ENCODE measurements around the gene RAMP1. TPM values are rescaled to one million over a fixed set of nuclear protein-coding genes. Genes with fewer than 3 reads are reported as not detected.

RAMP1 gene
- total RNA-seq, 2 experiments from 2014 or later: 5.8 to 5.9 TPM

DNA sequence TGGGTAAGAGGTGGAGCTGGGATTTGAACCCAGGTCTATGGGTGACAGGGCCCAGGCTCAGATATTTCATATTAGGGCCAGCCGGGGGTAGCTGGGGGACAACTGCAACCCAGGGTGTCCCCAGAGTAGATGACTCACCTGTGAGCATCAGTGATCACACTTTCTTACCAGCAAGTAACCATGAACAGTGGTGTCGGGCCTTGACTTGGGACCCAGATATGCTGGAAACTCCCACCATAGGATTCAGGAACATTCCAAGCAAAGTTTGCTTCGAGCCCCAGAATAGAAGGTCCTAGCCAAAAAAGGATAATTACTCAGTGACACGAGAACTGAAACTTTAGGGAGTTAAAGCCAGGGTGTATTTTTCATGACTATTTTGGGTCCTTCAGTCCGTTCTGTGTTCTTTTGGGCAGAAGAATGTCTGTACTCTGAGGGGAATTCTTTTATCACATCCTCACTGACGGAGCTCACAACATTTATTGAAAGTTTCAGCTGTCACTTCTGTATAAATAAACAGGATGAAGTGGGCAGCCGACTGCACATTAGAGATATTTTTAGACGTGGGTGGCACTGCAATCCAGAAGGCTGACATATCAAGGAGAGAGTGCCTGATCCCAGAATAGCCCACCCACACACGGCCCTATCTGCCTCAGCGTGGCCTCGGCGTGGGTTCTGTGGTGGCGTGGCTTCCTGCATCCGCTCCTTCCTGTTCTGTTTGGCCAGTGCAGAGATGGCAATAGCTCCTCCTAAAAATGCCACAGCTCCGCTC lies 45.6 kb downstream of the RAMP1 start:
- Mint-ChIP-seq H3K27me3 (ENCODE audit: low read depth) (no peaks in the 10 kb centered on the region), H3K4me1 (ENCODE audit: low read depth) (peaks cover 66% of the 10 kb centered on the region), H3K9me3 (ENCODE audit: insufficient read depth) (peaks cover 10% of the 10 kb centered on the region), H3K4me3 (peak overlapping the region; percentile 23), H3K27ac (peak overlapping the region; percentile 95), H3K36me3 (ENCODE audit: low read depth) (peaks cover 16% of the 10 kb centered on the region)
- ChIA-PET POLR2A (no interaction called here), CTCF (interaction anchor here (1.0 to 1.5 kb wide), 2 partner anchors 18 to 47 kb away, joined by 5 to 9 read pairs; no protein-coding TSS in a partner anchor)
- DNase-seq: peak; percentile 43
- ATAC-seq: peak; percentile 50

DNA sequence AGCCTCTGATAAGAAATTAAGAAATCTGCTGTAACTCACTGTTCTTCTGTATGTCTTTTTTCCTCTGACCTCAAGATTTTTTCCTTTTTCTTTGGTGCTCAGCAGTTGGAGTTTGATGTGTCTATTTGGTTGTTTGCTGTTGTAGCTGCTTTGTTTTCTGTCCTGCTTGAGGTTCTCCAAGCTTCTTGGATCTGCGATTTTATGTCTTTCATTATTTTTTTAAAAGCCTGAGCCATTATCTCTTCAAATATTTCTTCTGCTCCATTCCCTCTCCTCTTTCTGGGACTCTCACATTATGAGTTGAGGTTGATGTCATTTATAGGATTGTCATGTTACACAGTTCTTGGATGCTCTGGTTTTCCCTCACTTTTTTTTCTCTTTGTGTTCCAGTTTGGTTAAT lies 47.7 kb downstream of the RAMP1 start:
- peaks cover 21% of the 10 kb centered on the region for H3K36me3 Mint-ChIP-seq (ENCODE audit: low read depth)
- no peaks in the 10 kb centered on the region for H3K27me3 Mint-ChIP-seq (ENCODE audit: low read depth)
- peak overlapping the region; percentile 60 for H3K27ac Mint-ChIP-seq
- ATAC-seq: no peak
- H3K9me3 Mint-ChIP-seq (ENCODE audit: insufficient read depth): peaks cover 10% of the 10 kb centered on the region
- ChIA-PET CTCF (interaction anchor here (1.5 kb wide), 1 partner anchor 16 kb away, joined by 4 read pairs; no protein-coding TSS in a partner anchor), POLR2A (no interaction called here)
- peaks cover 52% of the 10 kb centered on the region for H3K4me1 Mint-ChIP-seq (ENCODE audit: low read depth)
- H3K4me3 Mint-ChIP-seq: no peak overlapping the region
- no peak for DNase-seq

DNA sequence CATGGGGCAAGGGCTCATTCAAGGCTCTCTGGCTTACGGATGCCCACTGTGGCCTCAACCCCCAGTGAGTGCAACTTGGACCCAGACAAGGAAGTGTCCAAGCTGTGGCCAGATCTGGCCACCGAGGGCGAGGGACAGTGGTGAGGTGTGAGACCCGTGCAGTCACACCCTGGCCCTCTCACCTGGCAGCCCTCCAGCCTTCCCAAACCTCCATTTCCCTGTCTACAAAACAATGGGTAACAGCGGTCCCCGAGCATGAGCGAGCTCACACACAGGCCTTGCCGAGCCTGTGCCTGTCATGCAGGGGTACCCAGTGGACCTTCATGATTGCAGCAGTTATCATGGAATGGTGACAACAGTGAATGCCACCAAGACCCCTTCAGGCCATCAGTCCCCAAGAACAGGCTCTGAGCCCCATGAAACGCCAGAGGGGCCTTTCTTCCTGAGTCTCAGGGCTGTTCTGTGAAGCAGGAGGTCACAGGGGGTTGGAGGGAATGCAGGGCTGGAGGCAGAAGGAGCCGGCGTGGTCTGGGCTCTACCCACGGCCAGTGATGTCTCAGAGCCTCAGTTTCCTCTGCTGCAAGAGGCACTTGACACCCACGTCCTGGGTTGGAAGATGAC lies 49.8 kb downstream of the RAMP1 start:
- Mint-ChIP-seq H3K4me3 (no peak overlapping the region), H3K4me1 (ENCODE audit: low read depth) (peaks cover 34% of the 10 kb centered on the region), H3K27ac (no peak overlapping the region), H3K36me3 (ENCODE audit: low read depth) (peaks cover 21% of the 10 kb centered on the region), H3K27me3 (ENCODE audit: low read depth) (no peaks in the 10 kb centered on the region), H3K9me3 (ENCODE audit: insufficient read depth) (peaks cover 10% of the 10 kb centered on the region)
- ATAC-seq (no peak), DNase-seq (no peak)
- CTCF ChIA-PET: no interaction called here
- POLR2A ChIA-PET: no interaction called here

- peaks cover 10% of the 10 kb centered on the region for H3K9me3 Mint-ChIP-seq (ENCODE audit: insufficient read depth)
- CTCF ChIA-PET: no interaction called here
- peaks cover 21% of the 10 kb centered on the region for H3K36me3 Mint-ChIP-seq (ENCODE audit: low read depth)
- POLR2A ChIA-PET: no interaction called here
- DNase-seq (no peak), ATAC-seq (no peak)
- peak overlapping the region; percentile 9 for H3K27ac Mint-ChIP-seq
- H3K4me3 Mint-ChIP-seq: no peak overlapping the region
- H3K27me3 Mint-ChIP-seq (ENCODE audit: low read depth): no peaks in the 10 kb centered on the region
- peaks cover 36% of the 10 kb centered on the region for H3K4me1 Mint-ChIP-seq (ENCODE audit: low read depth)
Measured at GRCh38 chr2:237909801-237910475, 50.5 kb downstream of the RAMP1 start.

DNA sequence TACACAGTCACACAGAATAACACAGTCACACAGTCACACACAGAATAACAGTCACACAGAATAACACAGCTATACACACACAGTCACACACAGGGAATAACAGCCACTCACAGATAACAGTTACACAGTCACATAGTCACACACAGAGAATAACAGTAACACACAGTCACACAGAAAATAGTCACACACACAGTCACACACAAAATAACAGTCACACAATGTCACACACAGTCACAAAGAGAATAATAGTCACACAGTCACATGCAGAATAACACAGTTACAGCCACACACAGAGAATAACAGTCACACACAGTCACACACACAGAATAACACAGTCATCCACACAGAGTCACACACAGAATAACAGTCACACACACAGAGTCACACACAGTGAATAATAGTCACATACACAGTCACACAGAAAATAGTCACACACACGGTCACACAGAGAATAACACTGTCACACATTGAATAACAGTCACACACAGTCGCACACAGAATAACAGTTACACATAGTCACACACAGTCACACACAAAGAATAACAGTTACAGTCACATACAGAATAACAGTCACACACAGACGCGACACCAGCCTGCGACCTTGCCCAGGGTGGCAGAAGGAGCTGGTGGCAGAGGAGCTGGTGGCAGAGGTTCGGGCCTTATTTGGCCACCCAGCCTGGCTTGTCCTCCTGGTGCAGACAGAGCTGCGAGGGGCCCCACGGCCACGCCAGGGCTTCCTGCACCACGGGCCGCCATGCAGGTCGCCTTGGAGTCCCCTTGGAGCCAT lies 51.3 kb downstream of the RAMP1 start:
- H3K9me3 Mint-ChIP-seq (ENCODE audit: insufficient read depth): peaks cover 10% of the 10 kb centered on the region
- CTCF ChIA-PET: interaction anchor here (1.6 kb wide), 1 partner anchor 8 kb away, joined by 4 read pairs; no protein-coding TSS in a partner anchor
- H3K27ac Mint-ChIP-seq: peak overlapping the region; percentile 30

GRCh38 chr2:237911363-237912017 lies 52.1 kb downstream of the RAMP1 start:
- Mint-ChIP-seq H3K9me3 (ENCODE audit: insufficient read depth) (peaks cover 10% of the 10 kb centered on the region), H3K4me1 (ENCODE audit: low read depth) (peaks cover 20% of the 10 kb centered on the region), H3K27ac (no peak overlapping the region), H3K27me3 (ENCODE audit: low read depth) (no peaks in the 10 kb centered on the region), H3K4me3 (no peak overlapping the region), H3K36me3 (ENCODE audit: low read depth) (peaks cover 15% of the 10 kb centered on the region)
- ChIA-PET POLR2A (no interaction called here), CTCF (interaction anchor here (1.6 kb wide), 1 partner anchor 9 kb away, joined by 4 read pairs; no protein-coding TSS in a partner anchor)
- no peak for DNase-seq
- peak; percentile 21 for ATAC-seq

More for the DNA sequence above, 51.3 kb downstream of the RAMP1 start:
- no peaks in the 10 kb centered on the region for H3K27me3 Mint-ChIP-seq (ENCODE audit: low read depth)
- ATAC-seq (no peak), DNase-seq (no peak)
- peaks cover 17% of the 10 kb centered on the region for H3K36me3 Mint-ChIP-seq (ENCODE audit: low read depth)
- no peak overlapping the region for H3K4me3 Mint-ChIP-seq
- peaks cover 27% of the 10 kb centered on the region for H3K4me1 Mint-ChIP-seq (ENCODE audit: low read depth)
- POLR2A ChIA-PET: no interaction called here

DNA sequence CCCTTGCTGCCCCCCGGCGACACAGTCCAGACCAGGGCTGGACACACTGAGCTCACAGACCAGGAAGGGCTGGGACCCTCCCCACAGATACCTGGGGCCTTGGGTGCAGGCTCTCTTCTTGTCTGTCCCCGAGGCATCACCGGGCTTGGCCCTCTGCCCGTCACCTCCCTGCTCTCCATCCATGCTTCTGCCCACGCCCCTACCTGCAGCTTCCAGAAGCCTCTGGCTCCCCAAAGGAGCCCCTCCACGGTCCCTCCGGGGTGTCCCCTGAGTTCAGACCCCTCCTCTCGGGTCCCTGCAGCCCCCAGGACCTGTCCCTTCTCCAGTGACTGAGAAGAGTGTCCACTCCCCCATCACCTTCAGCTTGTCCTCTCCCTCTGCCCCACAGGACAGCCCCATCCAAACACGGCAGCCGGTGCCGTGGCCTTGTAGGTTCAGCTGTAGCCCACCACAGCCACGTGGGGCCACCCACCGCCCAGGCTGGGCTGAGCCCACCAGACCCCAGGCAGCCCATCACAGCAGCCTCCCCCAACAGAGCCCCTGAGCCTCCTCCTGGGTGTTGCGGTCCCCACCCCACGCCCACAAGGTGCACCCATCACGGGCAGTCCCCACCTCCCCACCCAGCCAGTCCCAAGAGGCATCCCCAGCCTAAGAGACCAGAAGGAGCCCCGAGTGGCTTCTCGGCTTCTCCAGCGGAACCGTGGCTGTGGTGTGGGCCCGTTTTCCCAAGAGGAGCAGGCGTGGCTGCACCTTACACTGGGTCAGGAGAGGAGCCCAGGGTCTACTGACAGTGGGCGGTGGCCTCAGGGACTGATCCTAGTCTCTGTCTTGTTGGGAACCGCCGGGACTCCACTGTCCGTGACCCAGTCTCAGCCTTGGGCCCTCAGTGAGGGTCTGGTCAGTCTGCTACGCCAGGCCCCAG lies 53.1 kb downstream of the RAMP1 start:
- ChIA-PET CTCF (interaction anchor here (1.6 kb wide), 1 partner anchor 10 kb away, joined by 4 read pairs; no protein-coding TSS in a partner anchor), POLR2A (no interaction called here)

GRCh38 chr2:237913193-237913917 lies 53.9 kb downstream of the RAMP1 start:
- H3K36me3 Mint-ChIP-seq (ENCODE audit: low read depth): peaks cover 4% of the 10 kb centered on the region
- POLR2A ChIA-PET: no interaction called here
- no peak overlapping the region for H3K4me3 Mint-ChIP-seq
- no peaks in the 10 kb centered on the region for H3K27me3 Mint-ChIP-seq (ENCODE audit: low read depth)
- peak overlapping the region; percentile 34 for H3K27ac Mint-ChIP-seq
- ATAC-seq: no peak
- H3K4me1 Mint-ChIP-seq (ENCODE audit: low read depth): peaks cover 9% of the 10 kb centered on the region
- H3K9me3 Mint-ChIP-seq (ENCODE audit: insufficient read depth): no peaks in the 10 kb centered on the region
- CTCF ChIA-PET: interaction anchor here (1.4 kb wide), 1 partner anchor 10 kb away, joined by 5 read pairs; no protein-coding TSS in a partner anchor
- DNase-seq: no peak

More for the DNA sequence above, 53.1 kb downstream of the RAMP1 start:
- no peak for DNase-seq
- H3K4me3 Mint-ChIP-seq: no peak overlapping the region
- peaks cover 14% of the 10 kb centered on the region for H3K4me1 Mint-ChIP-seq (ENCODE audit: low read depth)
- no peaks in the 10 kb centered on the region for H3K27me3 Mint-ChIP-seq (ENCODE audit: low read depth)
- H3K9me3 Mint-ChIP-seq (ENCODE audit: insufficient read depth): peaks cover 3% of the 10 kb centered on the region
- no peak for ATAC-seq
- peak overlapping the region; percentile 34 for H3K27ac Mint-ChIP-seq
- peaks cover 9% of the 10 kb centered on the region for H3K36me3 Mint-ChIP-seq (ENCODE audit: low read depth)

DNA sequence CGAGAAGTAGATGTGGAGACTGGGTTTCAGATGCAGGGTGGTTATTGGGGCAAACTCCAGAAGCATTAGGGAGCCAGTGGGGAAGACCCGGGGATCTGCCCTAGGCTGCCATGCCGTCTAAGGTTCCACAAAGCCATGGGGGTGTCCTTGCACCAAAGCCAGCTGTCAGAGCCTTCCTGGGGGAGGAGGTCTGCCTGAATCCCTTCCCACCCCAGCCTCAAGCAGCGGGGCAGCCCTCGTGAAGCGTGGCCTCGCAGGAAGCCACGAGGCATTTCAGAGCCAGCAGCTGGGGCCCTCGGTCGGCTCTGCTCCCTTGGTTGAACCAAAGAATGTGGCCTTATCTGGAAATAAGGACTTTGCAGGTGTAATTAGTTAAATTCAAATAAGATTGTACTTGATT lies 56.2 kb downstream of the RAMP1 start:
- H3K9me3 Mint-ChIP-seq (ENCODE audit: insufficient read depth): no peaks in the 10 kb centered on the region
- DNase-seq (no peak), ATAC-seq (no peak)
- no peak overlapping the region for H3K4me3 Mint-ChIP-seq
- POLR2A ChIA-PET: no interaction called here
- peaks cover 20% of the 10 kb centered on the region for H3K4me1 Mint-ChIP-seq (ENCODE audit: low read depth)
- peaks cover 3% of the 10 kb centered on the region for H3K36me3 Mint-ChIP-seq (ENCODE audit: low read depth)
- no peak overlapping the region for H3K27ac Mint-ChIP-seq
- H3K27me3 Mint-ChIP-seq (ENCODE audit: low read depth): no peaks in the 10 kb centered on the region
- CTCF ChIA-PET: no interaction called here

DNA sequence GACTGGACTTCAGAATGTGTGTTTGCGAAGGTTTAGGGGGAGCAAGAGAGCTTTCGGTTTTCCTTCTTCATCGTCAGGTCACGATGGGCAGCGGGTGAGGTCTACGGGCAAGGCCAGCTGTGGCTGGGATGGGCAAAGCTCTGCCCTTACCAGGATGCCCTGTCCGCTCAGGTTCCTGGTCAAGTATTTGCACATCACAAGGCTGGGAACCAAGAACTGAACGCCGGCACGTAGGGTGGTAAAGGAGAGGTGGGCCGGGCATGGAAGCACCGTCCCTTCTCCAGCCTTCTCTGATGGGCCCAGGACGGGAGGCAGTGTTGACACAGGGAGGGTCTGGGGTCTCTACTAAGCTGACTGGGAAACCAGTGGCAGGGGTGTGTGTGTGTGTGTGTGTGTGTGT lies 56.9 kb downstream of the RAMP1 start:
- ATAC-seq (no peak), DNase-seq (no peak)
- Mint-ChIP-seq H3K4me3 (no peak overlapping the region), H3K36me3 (ENCODE audit: low read depth) (no peaks in the 10 kb centered on the region), H3K27ac (no peak overlapping the region), H3K4me1 (ENCODE audit: low read depth) (peaks cover 22% of the 10 kb centered on the region), H3K9me3 (ENCODE audit: insufficient read depth) (no peaks in the 10 kb centered on the region), H3K27me3 (ENCODE audit: low read depth) (no peaks in the 10 kb centered on the region)
- ChIA-PET CTCF (interaction anchor here (1.1 kb wide), 1 partner anchor 9 kb away, joined by 3 read pairs; no protein-coding TSS in a partner anchor), POLR2A (no interaction called here)
